Neural cell (in vitro differentiated cells): Measurements from ENCODE around the gene EBF3. TPM values are rescaled to one million over a fixed set of nuclear protein-coding genes. Genes with fewer than 3 reads are reported as not detected.

ENCODE experiments used
- H2AFZ ChIP-seq: fragments of 200-600, 300-800 bp; sonication (generic), shearing (Covaris generic); 2 replicates; pipeline ENCODE4 v1.6.0; 2014; ENCODE audit warnings: low read depth, mild to moderate bottlenecking, antibody characterized with exemption, low read length, moderate library complexity
- H3F3A ChIP-seq: fragments of 200-600 bp; shearing (Covaris generic); 2 replicates; pipeline ENCODE4 v1.6.1; 2016; ENCODE audit warnings: mild to moderate bottlenecking, moderate library complexity, mixed read lengths, antibody characterized with exemption, low read length; ENCODE audit not compliant: insufficient read depth, poor library complexity, severe bottlenecking
- H3K27ac ChIP-seq: fragments of 200-600, 300-800 bp; sonication (generic), shearing (Covaris generic); 2 replicates; pipeline ENCODE4 v1.5.1; 2014; ENCODE audit warnings: mild to moderate bottlenecking, low read length, moderate library complexity
- H3K27me3 ChIP-seq: fragments of 300-800, 200-600 bp; sonication (generic), shearing (Covaris generic); 2 replicates; pipeline ENCODE4 v1.6.0; 2014; ENCODE audit warnings: mild to moderate bottlenecking, low read depth, low read length, moderate library complexity; ENCODE audit not compliant: insufficient read depth
- H3K36me3 ChIP-seq: fragments of 300-800, 200-600 bp; sonication (generic), shearing (Covaris generic); 2 replicates; pipeline ENCODE4 v1.5.1; 2014; ENCODE audit warnings: mild to moderate bottlenecking, antibody characterized with exemption, low read length, moderate library complexity; ENCODE audit not compliant: insufficient read depth
- H3K4me2 ChIP-seq: fragments of 300-800, 200-600 bp; sonication (generic), shearing (Covaris generic); 2 replicates; pipeline ENCODE4 v1.6.0; 2014; ENCODE audit warnings: mild to moderate bottlenecking, low read length
- H3K4me3 ChIP-seq: fragments of 300-800, 200-600 bp; sonication (generic), shearing (Covaris generic); 2 replicates; pipeline ENCODE4 v1.5.1; 2014; ENCODE audit warnings: mild to moderate bottlenecking, low read length, moderate library complexity
- H3K79me2 ChIP-seq: fragments of 200-600 bp; shearing (Covaris generic); replicated peaks from 2 replicates; pipeline ENCODE4 v1.6.0; 2014; ENCODE audit warnings: mild to moderate bottlenecking, low read length, moderate library complexity; ENCODE audit not compliant: insufficient read depth
- H3K9ac ChIP-seq: fragments of 300-800, 200-600 bp; sonication (generic), shearing (Covaris generic); 2 replicates; pipeline ENCODE4 v1.6.1; 2016; ENCODE audit warnings: mild to moderate bottlenecking, low read length, mixed read lengths
- H3K9me2 ChIP-seq: fragments of 200-600 bp; shearing (Covaris generic); 2 replicates; pipeline ENCODE4 v1.6.1; 2016; ENCODE audit warnings: mild to moderate bottlenecking, low read length, mixed read lengths; ENCODE audit not compliant: insufficient read depth
- H3K9me3 ChIP-seq: fragments of 200-600, 300-800 bp; sonication (generic), shearing (Covaris generic); 2 replicates; pipeline ENCODE4 v1.6.1; 2016; ENCODE audit warnings: mild to moderate bottlenecking, mixed run types, low read length, moderate library complexity, mixed read lengths
- H4K20me1 ChIP-seq: fragments of 200-600 bp; shearing (Covaris generic); 2 replicates; pipeline ENCODE4 v1.6.1; 2016; ENCODE audit warnings: mild to moderate bottlenecking, mixed run types; ENCODE audit not compliant: insufficient read depth
- CTCF ChIP-seq: fragments of 450-650 bp; IDR thresholded peaks from 2 replicates; pipeline ENCODE4 v1.5.1; 2014; ENCODE audit warnings: antibody characterized with exemption, mild to moderate bottlenecking, moderate library complexity; ENCODE audit not compliant: poor library complexity, severe bottlenecking
- EP300 ChIP-seq: fragments of 450-650 bp; conservative IDR thresholded peaks from 2 replicates; pipeline ENCODE4 v1.6.1; 2014; ENCODE audit warnings: antibody characterized with exemption, mild to moderate bottlenecking, moderate library complexity; ENCODE audit not compliant: poor library complexity, severe bottlenecking
- EZH2 ChIP-seq: fragments of 200-600, 300-800 bp; shearing (Covaris generic), sonication (generic); IDR thresholded peaks from 2 replicates; pipeline ENCODE4 v1.6.1; 2014; ENCODE audit warnings: antibody characterized with exemption, low read length, borderline replicate concordance, mild to moderate bottlenecking; ENCODE audit not compliant: insufficient read depth, poor library complexity, severe bottlenecking
- MXI1 ChIP-seq: fragments of 450-650 bp; conservative IDR thresholded peaks from 2 replicates; pipeline ENCODE4 v1.6.1; 2014; ENCODE audit warnings: antibody characterized with exemption, mild to moderate bottlenecking; ENCODE audit not compliant: poor library complexity, severe bottlenecking
- POLR2AphosphoS5 ChIP-seq: IDR thresholded peaks from 2 replicates; pipeline ENCODE4 v1.6.1; 2012
- RAD21 ChIP-seq: fragments of 450-650 bp; conservative IDR thresholded peaks from 2 replicates; pipeline ENCODE4 v1.6.1; 2014; ENCODE audit warnings: antibody characterized with exemption, mild to moderate bottlenecking, moderate library complexity
- REST ChIP-seq: IDR thresholded peaks from 2 replicates; pipeline ENCODE4 v1.6.1; 2012; ENCODE audit warnings: borderline replicate concordance
- SMC3 ChIP-seq: fragments of 450-650 bp; conservative IDR thresholded peaks from 2 replicates; pipeline ENCODE4 v1.6.1; 2014; ENCODE audit warnings: antibody characterized with exemption, mild to moderate bottlenecking, moderate library complexity; ENCODE audit not compliant: poor library complexity
- TAF1 ChIP-seq: IDR thresholded peaks from 2 replicates; pipeline ENCODE4 v1.6.1; 2012; ENCODE audit warnings: low read depth
- polyA plus RNA-seq: library from polyadenylated mRNA; depleted of rRNA; stranded (reverse); fragments of >200 nt; gene quantifications from 2 replicates; pipeline ENCODE4 v1.2.3, GENCODE V29; 2014

The EBF3 gene
- polyA plus RNA-seq, 1 donor from 2014 or later, result 0.38 TPM

GRCh38 chr10:129969184-129969910 is 5.3 kb upstream of the EBF3 start:
- Histone ChIP-seq H2AFZ (no peak overlapping the region), H3K27me3 (peaks cover 96% of the 10 kb centered on the region), H3K4me2 (no peak overlapping the region), H3K4me3 (no peak overlapping the region), H4K20me1 (no peaks in the 10 kb centered on the region), H3F3A (no peaks in the 10 kb centered on the region), H3K9ac (no peak overlapping the region), H3K9me3 (no peaks in the 10 kb centered on the region), H3K9me2 (no peaks in the 10 kb centered on the region), H3K79me2 (no peaks in the 10 kb centered on the region), H3K36me3 (no peaks in the 10 kb centered on the region), H3K27ac (no peak overlapping the region)
- TF ChIP-seq REST, result no peak
- TF ChIP-seq TAF1, result no peak
- no peak for TF ChIP-seq MXI1
- TF ChIP-seq CTCF, result peak; percentile 20
- peak; percentile 76 for TF ChIP-seq EZH2
- no peak for TF ChIP-seq EP300
- peak; percentile 13 for TF ChIP-seq RAD21
- peak; percentile 10 for TF ChIP-seq SMC3
- TF ChIP-seq POLR2AphosphoS5, result no peak

- H3K4me3 ChIP-seq, result no peak overlapping the region
- H3K79me2 ChIP-seq, result no peaks in the 10 kb centered on the region
- no peak overlapping the region for H3K4me2 ChIP-seq
- no peaks in the 10 kb centered on the region for H3F3A ChIP-seq
- TF ChIP-seq RAD21, result peak; percentile 73
- no peak for TF ChIP-seq POLR2AphosphoS5
- TF ChIP-seq MXI1, result no peak
- TF ChIP-seq EP300, result no peak
- TF ChIP-seq CTCF, result peak; percentile 73
- TF ChIP-seq EZH2, result no peak
- no peak for TF ChIP-seq TAF1
- peak; percentile 84 for TF ChIP-seq SMC3
- no peak for TF ChIP-seq REST
- H3K9me2 ChIP-seq, result no peaks in the 10 kb centered on the region
- H3K27ac ChIP-seq, result no peak overlapping the region
- H3K9me3 ChIP-seq, result no peaks in the 10 kb centered on the region
- H2AFZ ChIP-seq, result no peak overlapping the region
- H3K27me3 ChIP-seq, result peaks cover 94% of the 10 kb centered on the region
- H3K36me3 ChIP-seq, result no peaks in the 10 kb centered on the region
- no peak overlapping the region for H3K9ac ChIP-seq
- H4K20me1 ChIP-seq, result no peaks in the 10 kb centered on the region
These were observed 4.7 kb upstream of the EBF3 start for GRCh38 chr10:129968853-129969183.
